Natural killer cell (primary cell): ENCODE measurements around the gene RAB27B. TPM values are rescaled to one million over a fixed set of nuclear protein-coding genes. Genes with fewer than 3 reads are reported as not detected.
A peak's percentile ranks its signal among the peaks of the same experiment; 100 is the strongest.

Source experiments
- ATAC-seq, 3 donors: fragments of 150-1000 bp in 2 of 3; fragments of 200-7000 bp in 1 of 3; cut with Tn5 transposase; 1 replicate in 1 of 3; 2 replicates in 2 of 3; pipeline ENCODE4 v1.10.0; 2021; ENCODE audit warnings: mild to moderate bottlenecking in 2 of 3, moderate library complexity in 2 of 3
- DNase-seq, 2 donors: peaks; one replicate each; pipeline versions ENCODE4 v3.0.0 to v3.0.0-alpha.2; 2013 to 2021; ENCODE audit warnings: mixed read lengths in 1 of 2
- H3K27ac ChIP-seq: one replicate; pipeline ENCODE4 v1.5.1; 2013; ENCODE audit warnings: mild to moderate bottlenecking, low read length
- H3K27me3 ChIP-seq: one replicate; pipeline ENCODE4 v1.6.1; 2013; ENCODE audit warnings: low read length; ENCODE audit not compliant: control insufficient read depth, insufficient read depth
- H3K36me3 ChIP-seq: one replicate; pipeline ENCODE4 v1.6.1; 2013; ENCODE audit warnings: low read length; ENCODE audit not compliant: control insufficient read depth, insufficient read depth
- H3K4me1 ChIP-seq: one replicate; pipeline ENCODE4 v1.6.1; 2013; ENCODE audit warnings: low read length; ENCODE audit not compliant: control insufficient read depth, insufficient read depth
- H3K4me3 ChIP-seq: one replicate; pipeline ENCODE4 v1.5.1; 2013; ENCODE audit warnings: low read length
- H3K9me3 ChIP-seq: one replicate; pipeline ENCODE4 v1.6.1; 2013; ENCODE audit warnings: low read length; ENCODE audit not compliant: control insufficient read depth, insufficient read depth
- H3K27ac Mint-ChIP-seq, 2 donors: one replicate each; pipeline ENCODE4 v1.8.0; 2022; ENCODE audit warnings: mild to moderate bottlenecking in 2 of 2, mixed read lengths in 2 of 2, moderate library complexity in 1 of 2
- H3K27me3 Mint-ChIP-seq, 2 donors: one replicate each; pipeline ENCODE4 v1.8.0; 2022; ENCODE audit warnings: low read depth in 2 of 2, mixed read lengths in 2 of 2
- H3K36me3 Mint-ChIP-seq: one replicate; pipeline ENCODE4 v1.8.0; 2022; ENCODE audit warnings: mixed read lengths
- H3K4me1 Mint-ChIP-seq, 2 donors: one replicate each; pipeline ENCODE4 v1.8.0; 2022; ENCODE audit warnings: mixed read lengths in 2 of 2
- H3K4me3 Mint-ChIP-seq: one replicate; pipeline ENCODE4 v1.8.0; 2022; ENCODE audit warnings: mild to moderate bottlenecking, moderate library complexity, mixed read lengths
- H3K9me3 Mint-ChIP-seq, 2 donors: one replicate each; pipeline ENCODE4 v1.8.0; 2022; ENCODE audit warnings: mixed read lengths in 2 of 2
- CTCF ChIP-seq: fragments of 200-600 bp; IDR thresholded peaks from one replicate; pipeline ENCODE4 v1.8.0; 2022; ENCODE audit warnings: antibody characterized with exemption
- WGBS: methylation state at CpG from one replicate; pipeline ENCODE4 v1.1.7; 2013; ENCODE audit warnings: missing lambda C conversion rate; ENCODE audit not compliant: insufficient coverage; 5-methylcytosine and 5-hydroxymethylcytosine counted together
- intact Hi-C: fragments of 100-400 bp; cut with micrococcal nuclease; formaldehyde crosslinking; loops from one replicate; pipeline ENCODE4 v1.14.2; 2022
- total RNA-seq, 4 donors: library from RNA; stranded (reverse); fragments of 120-200 nt in 1 of 4; gene quantifications; one replicate each; pipeline versions ENCODE4 v1.2.3 to v1.2.4, GENCODE V29; 2013 to 2022

Gene RAB27B
- total RNA-seq, 3 donors from 2014 or later (not counting 1 experiment from before 2014, with no cell fraction given) = 23.0 to 25.7 (median 24.0) TPM

GRCh38 chr18:54856105-54856646, 27.9 kb downstream of the RAB27B start:
- no peaks in the 10 kb centered on the region for H3K27me3 Mint-ChIP-seq
- H3K4me1 Mint-ChIP-seq = peaks cover 57 to 59% of the 10 kb centered on the region in 2 donors
- TF ChIP-seq CTCF = no peak
- H3K27me3 ChIP-seq = no peaks in the 10 kb centered on the region
- DNase-seq (no peak), ATAC-seq (no peak)
- intact Hi-C loops = no loop called here
- no peak overlapping the region for H3K4me3 ChIP-seq
- no peaks in the 10 kb centered on the region for H3K9me3 Mint-ChIP-seq
- H3K4me1 ChIP-seq = no peaks in the 10 kb centered on the region
- WGBS = 41% methylated on average over 2 of the region's 2 CpGs
- peaks cover 8% of the 10 kb centered on the region for H3K36me3 Mint-ChIP-seq
- no peak overlapping the region for H3K4me3 Mint-ChIP-seq
- H3K27ac Mint-ChIP-seq = no peak overlapping the region
- no peaks in the 10 kb centered on the region for H3K9me3 ChIP-seq
- no peak overlapping the region for H3K27ac ChIP-seq
- no peaks in the 10 kb centered on the region for H3K36me3 ChIP-seq

- Mint-ChIP-seq H3K9me3 (no peaks in the 10 kb centered on the region), H3K4me1 (peaks cover 53 to 55% of the 10 kb centered on the region in 2 donors), H3K27me3 (no peaks in the 10 kb centered on the region), H3K4me3 (no peak overlapping the region), H3K27ac (no peak overlapping the region), H3K36me3 (peaks cover 8% of the 10 kb centered on the region)
- no peaks in the 10 kb centered on the region for H3K9me3 ChIP-seq
- H3K27me3 ChIP-seq = no peaks in the 10 kb centered on the region
- H3K36me3 ChIP-seq = no peaks in the 10 kb centered on the region
- no peaks in the 10 kb centered on the region for H3K4me1 ChIP-seq
- no peak for DNase-seq
- no peak for ATAC-seq
- H3K27ac ChIP-seq = no peak overlapping the region
- intact Hi-C loops = no loop called here
- WGBS = 86% methylated on average over 3 of the region's 3 CpGs
- H3K4me3 ChIP-seq = no peak overlapping the region
- TF ChIP-seq CTCF = no peak
Observed at GRCh38 chr18:54857499-54857898, 29.2 kb downstream of the RAB27B start.

- 90% methylated on average over 9 of the region's 9 CpGs for WGBS
- no peak overlapping the region for H3K4me3 ChIP-seq
- Mint-ChIP-seq H3K27me3 (no peaks in the 10 kb centered on the region), H3K4me3 (no peak overlapping the region), H3K9me3 (no peaks in the 10 kb centered on the region), H3K4me1 (peaks cover 51 to 55% of the 10 kb centered on the region in 2 donors), H3K36me3 (peaks cover 8% of the 10 kb centered on the region), H3K27ac (peak overlapping the region; percentile 37 to 73)
- no peaks in the 10 kb centered on the region for H3K9me3 ChIP-seq
- no peaks in the 10 kb centered on the region for H3K27me3 ChIP-seq
- no peak for TF ChIP-seq CTCF
- no peak overlapping the region for H3K27ac ChIP-seq
- DNase-seq (no peak), ATAC-seq (no peak)
- no peaks in the 10 kb centered on the region for H3K36me3 ChIP-seq
- intact Hi-C loops = no loop called here
- no peaks in the 10 kb centered on the region for H3K4me1 ChIP-seq
Observed at GRCh38 chr18:54859667-54860421, 31.6 kb downstream of the RAB27B start.
